Measurements from ENCODE around the gene NR2F2. TPM values are rescaled to one million over a fixed set of nuclear protein-coding genes. Genes with fewer than 3 reads are reported as not detected.

NR2F2 gene
- total RNA-seq, 1 donor from 2014 or later, result 19.1 TPM

- DNase-seq (ENCODE audit: low read depth), result no peak
- TF ChIP-seq CTCF (IDR thresholded peaks at IDR 0.05; ENCODE audit: insufficient read depth, low read length, poor library complexity, severe bottlenecking), result no peak
- peak overlapping the region; percentile 51 for H3K4me3 ChIP-seq (ENCODE audit: low read depth, low read length)
- no peaks in the 10 kb centered on the region for H3K27me3 ChIP-seq (ENCODE audit: control insufficient read depth, insufficient read depth, low read length)
- no peaks in the 10 kb centered on the region for H3K36me3 ChIP-seq (ENCODE audit: control insufficient read depth, insufficient read depth, low read length)
These were observed 29.4 kb downstream of the NR2F2 start for GRCh38 chr15:96359616-96360521.

- Histone ChIP-seq H3K4me3 (ENCODE audit: low read depth, low read length) (peak overlapping the region; percentile 51), H3K27me3 (ENCODE audit: control insufficient read depth, insufficient read depth, low read length) (no peaks in the 10 kb centered on the region)
These were observed 30.2 kb downstream of the NR2F2 start for GRCh38 chr15:96360581-96361308.

GRCh38 chr15:96361309-96362010, 31.0 kb downstream of the NR2F2 start:
- TF ChIP-seq CTCF (IDR thresholded peaks at IDR 0.05; ENCODE audit: insufficient read depth, low read length, poor library complexity, severe bottlenecking), result no peak
- peak overlapping the region; percentile 51 for H3K4me3 ChIP-seq (ENCODE audit: low read depth, low read length)
- DNase-seq (ENCODE audit: low read depth), result no peak
- no peaks in the 10 kb centered on the region for H3K27me3 ChIP-seq (ENCODE audit: control insufficient read depth, insufficient read depth, low read length)
- H3K36me3 ChIP-seq (ENCODE audit: control insufficient read depth, insufficient read depth, low read length), result no peaks in the 10 kb centered on the region

More at GRCh38 chr15:96360581-96361308, 30.2 kb downstream of the NR2F2 start:
- no peak for DNase-seq (ENCODE audit: low read depth)
- TF ChIP-seq CTCF (IDR thresholded peaks at IDR 0.05; ENCODE audit: insufficient read depth, low read length, poor library complexity, severe bottlenecking), result no peak
- no peaks in the 10 kb centered on the region for H3K36me3 ChIP-seq (ENCODE audit: control insufficient read depth, insufficient read depth, low read length)

- TF ChIP-seq CTCF (IDR thresholded peaks at IDR 0.05; ENCODE audit: insufficient read depth, low read length, poor library complexity, severe bottlenecking), result no peak
- Histone ChIP-seq H3K4me3 (ENCODE audit: low read depth, low read length) (no peak overlapping the region), H3K27me3 (ENCODE audit: control insufficient read depth, insufficient read depth, low read length) (peaks cover 3% of the 10 kb centered on the region), H3K36me3 (ENCODE audit: control insufficient read depth, insufficient read depth, low read length) (no peaks in the 10 kb centered on the region)
- DNase-seq (ENCODE audit: low read depth), result no peak
These were observed 31.7 kb downstream of the NR2F2 start for GRCh38 chr15:96362011-96362754.
